ENCODE results near the gene DPYD. TPM values are rescaled to one million over a fixed set of nuclear protein-coding genes. Genes with fewer than 3 reads are reported as not detected.

Gene DPYD
- total and polyA plus RNA-seq, 2 donors from 2014 or later, result 4.9 to 41.6 TPM

DNA sequence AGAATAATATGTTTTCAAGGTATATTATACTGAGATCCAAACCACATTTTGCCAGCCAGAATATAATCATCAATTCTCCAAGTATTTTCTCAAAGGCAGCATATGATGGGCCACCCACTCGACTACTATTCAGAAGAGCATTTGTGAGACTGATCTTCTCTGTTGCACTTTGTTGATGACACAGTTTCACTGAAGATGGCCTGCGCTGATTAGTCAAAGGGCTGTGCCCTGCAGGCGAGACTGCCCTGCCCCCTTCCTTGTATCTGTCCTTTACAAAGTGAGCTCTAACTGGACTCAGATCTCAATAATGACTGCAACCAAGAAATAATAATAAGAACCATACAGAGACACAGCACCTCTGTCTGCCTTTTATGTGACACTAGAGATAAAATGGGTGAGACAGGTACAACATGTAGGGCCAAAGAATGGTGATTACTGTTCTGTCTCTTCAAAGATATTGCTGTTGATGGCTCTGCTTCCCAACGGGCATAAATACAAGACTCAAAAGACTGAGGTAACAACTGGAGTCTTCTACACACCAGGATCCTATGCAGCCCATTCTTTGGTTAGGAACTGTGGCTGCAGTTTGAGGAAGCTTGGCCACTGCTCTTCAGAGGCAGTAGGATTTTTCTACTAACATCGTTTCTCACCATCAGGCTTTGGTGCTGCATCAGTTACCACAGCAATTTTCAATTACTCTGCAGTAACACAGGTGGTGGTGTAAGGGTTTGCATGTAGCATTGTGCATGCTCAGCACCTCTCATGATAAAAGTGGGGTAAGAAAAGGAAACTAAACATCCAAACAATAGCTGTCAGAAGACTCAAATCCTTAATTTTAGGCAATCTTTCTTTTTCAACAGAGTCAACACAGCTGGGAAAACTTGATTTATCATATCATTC, 718.1 kb downstream of the DPYD start:
- Histone ChIP-seq H3K36me3 (ENCODE audit: control insufficient read depth in 2 of 3, insufficient read depth in 3 of 3, low read length in 3 of 3) (no peaks in the 10 kb centered on the region), H3K9ac (ENCODE audit: low read length in 3 of 3) (no peak overlapping the region), H3K27me3 (ENCODE audit: control insufficient read depth, insufficient read depth, low read length) (no peaks in the 10 kb centered on the region), H3K9me3 (ENCODE audit: control insufficient read depth in 2 of 3, insufficient read depth in 1 of 3, low read length in 3 of 3) (no peaks in the 10 kb centered on the region), H3K4me1 (ENCODE audit: control insufficient read depth in 2 of 3, insufficient read depth in 2 of 3, low read depth in 1 of 3, low read length in 3 of 3) (no peaks in the 10 kb centered on the region), H3K4me3 (ENCODE audit: low read length in 3 of 3) (no peak overlapping the region), H3K27ac (ENCODE audit: low read depth in 2 of 2, low read length in 2 of 2) (no peak overlapping the region)
- intact Hi-C loops (cut with DNase I), result no loop called here
- no peak for FAIRE-seq
- DNase-seq, result peak in 2 of 5 donors; percentile 6 to 10
- TF ChIP-seq, protein P1, sequence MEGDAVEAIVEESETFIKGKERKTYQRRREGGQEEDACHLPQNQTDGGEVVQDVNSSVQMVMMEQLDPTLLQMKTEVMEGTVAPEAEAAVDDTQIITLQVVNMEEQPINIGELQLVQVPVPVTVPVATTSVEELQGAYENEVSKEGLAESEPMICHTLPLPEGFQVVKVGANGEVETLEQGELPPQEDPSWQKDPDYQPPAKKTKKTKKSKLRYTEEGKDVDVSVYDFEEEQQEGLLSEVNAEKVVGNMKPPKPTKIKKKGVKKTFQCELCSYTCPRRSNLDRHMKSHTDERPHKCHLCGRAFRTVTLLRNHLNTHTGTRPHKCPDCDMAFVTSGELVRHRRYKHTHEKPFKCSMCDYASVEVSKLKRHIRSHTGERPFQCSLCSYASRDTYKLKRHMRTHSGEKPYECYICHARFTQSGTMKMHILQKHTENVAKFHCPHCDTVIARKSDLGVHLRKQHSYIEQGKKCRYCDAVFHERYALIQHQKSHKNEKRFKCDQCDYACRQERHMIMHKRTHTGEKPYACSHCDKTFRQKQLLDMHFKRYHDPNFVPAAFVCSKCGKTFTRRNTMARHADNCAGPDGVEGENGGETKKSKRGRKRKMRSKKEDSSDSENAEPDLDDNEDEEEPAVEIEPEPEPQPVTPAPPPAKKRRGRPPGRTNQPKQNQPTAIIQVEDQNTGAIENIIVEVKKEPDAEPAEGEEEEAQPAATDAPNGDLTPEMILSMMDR (IDR thresholded peaks at IDR 0.05; ENCODE audit: borderline replicate concordance, extremely low read depth, insufficient read depth), result no peak

DNA sequence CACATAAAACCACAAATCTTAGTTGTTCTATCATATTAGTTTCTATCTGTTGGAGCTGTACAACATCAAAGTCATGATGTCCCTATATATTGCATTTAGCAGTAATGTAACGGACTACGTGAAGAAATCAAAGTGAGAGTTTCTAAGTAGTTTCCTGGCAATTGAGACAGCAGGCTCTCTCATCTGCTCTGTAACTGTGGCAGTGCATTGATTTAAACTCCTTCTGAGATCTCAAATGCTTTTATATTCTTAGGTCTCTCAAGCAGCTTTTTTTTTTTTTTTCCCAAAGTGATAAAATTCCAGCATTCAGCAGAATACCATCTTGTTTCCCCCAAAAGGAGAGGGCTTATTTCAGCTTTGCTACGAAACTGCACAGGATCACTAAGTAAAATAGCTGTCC, 719.2 kb downstream of the DPYD start:
- FAIRE-seq (no peak), DNase-seq (no peak)
- Histone ChIP-seq H3K4me3 (ENCODE audit: low read length in 3 of 3) (no peak overlapping the region), H3K9me3 (ENCODE audit: control insufficient read depth in 2 of 3, insufficient read depth in 1 of 3, low read length in 3 of 3) (no peaks in the 10 kb centered on the region), H3K27me3 (ENCODE audit: control insufficient read depth, insufficient read depth, low read length) (no peaks in the 10 kb centered on the region), H3K27ac (ENCODE audit: low read depth in 2 of 2, low read length in 2 of 2) (no peak overlapping the region), H3K36me3 (ENCODE audit: control insufficient read depth in 2 of 3, insufficient read depth in 3 of 3, low read length in 3 of 3) (no peaks in the 10 kb centered on the region), H3K4me1 (ENCODE audit: control insufficient read depth in 2 of 3, insufficient read depth in 2 of 3, low read depth in 1 of 3, low read length in 3 of 3) (no peaks in the 10 kb centered on the region), H3K9ac (ENCODE audit: low read length in 3 of 3) (no peak overlapping the region)
- TF ChIP-seq, protein P1 (IDR thresholded peaks at IDR 0.05; ENCODE audit: borderline replicate concordance, extremely low read depth, insufficient read depth), result no peak
- intact Hi-C loops (cut with DNase I), result no loop called here

DNA sequence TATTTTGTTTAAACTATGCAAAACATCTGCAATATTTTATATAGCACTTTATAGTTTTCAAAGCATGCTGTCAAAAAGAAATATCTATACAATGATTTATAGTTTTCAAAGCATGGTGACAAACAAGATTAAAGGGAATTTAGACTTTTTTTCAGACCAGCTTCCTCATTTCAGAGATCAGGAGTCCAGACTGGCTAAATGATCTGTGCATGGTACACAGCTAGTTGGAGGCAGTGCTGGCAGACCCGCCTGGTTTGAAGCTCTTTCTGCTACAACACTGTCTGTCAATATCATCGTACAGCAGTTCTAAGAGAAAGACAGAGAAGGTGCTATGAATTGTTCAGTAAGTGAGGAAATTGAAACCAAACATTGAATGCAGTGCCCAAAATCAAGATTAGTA, 720.2 kb downstream of the DPYD start:
- intact Hi-C loops (cut with DNase I), result no loop called here
- FAIRE-seq, result no peak

More for the DNA sequence above, 720.2 kb downstream of the DPYD start:
- DNase-seq, result no peak
- Histone ChIP-seq H3K36me3 (ENCODE audit: control insufficient read depth in 2 of 3, insufficient read depth in 3 of 3, low read length in 3 of 3) (no peaks in the 10 kb centered on the region), H3K4me3 (ENCODE audit: low read length in 3 of 3) (no peak overlapping the region), H3K27ac (ENCODE audit: low read depth in 2 of 2, low read length in 2 of 2) (no peak overlapping the region), H3K9me3 (ENCODE audit: control insufficient read depth in 2 of 3, insufficient read depth in 1 of 3, low read length in 3 of 3) (no peaks in the 10 kb centered on the region), H3K9ac (ENCODE audit: low read length in 3 of 3) (no peak overlapping the region), H3K4me1 (ENCODE audit: control insufficient read depth in 2 of 3, insufficient read depth in 2 of 3, low read depth in 1 of 3, low read length in 3 of 3) (no peaks in the 10 kb centered on the region), H3K27me3 (ENCODE audit: control insufficient read depth, insufficient read depth, low read length) (no peaks in the 10 kb centered on the region)
- TF ChIP-seq, protein P1 (IDR thresholded peaks at IDR 0.05; ENCODE audit: borderline replicate concordance, extremely low read depth, insufficient read depth), result no peak

All from kidney (tissue), 14 donors.